H9 (cell line): ENCODE measurements around the gene LAMC3. TPM values are rescaled to one million over a fixed set of nuclear protein-coding genes. Genes with fewer than 3 reads are reported as not detected.

ENCODE experiments used
- DNase-seq: peaks from one replicate; pipeline ENCODE4 v3.0.0-alpha.2; 2017
- H2AFZ ChIP-seq: one replicate; pipeline ENCODE4 v1.6.1; 2013; ENCODE audit warnings: mild to moderate bottlenecking, low read length, control low read depth, moderate library complexity
- H2AK5ac ChIP-seq: 2 replicates; pipeline ENCODE4 v1.6.1; 2013; ENCODE audit warnings: low read length, control low read depth, mixed read lengths; ENCODE audit not compliant: insufficient read length
- H2BK120ac ChIP-seq: one replicate; pipeline ENCODE4 v1.6.1; 2013; ENCODE audit warnings: low read depth, mild to moderate bottlenecking, low read length, control low read depth, inconsistent platforms; ENCODE audit not compliant: poor library complexity, severe bottlenecking
- H2BK12ac ChIP-seq: 2 replicates; pipeline ENCODE4 v1.6.1; 2013; ENCODE audit warnings: low read length, control low read depth, mixed read lengths, low read depth; ENCODE audit not compliant: insufficient read length
- H2BK15ac ChIP-seq: 2 replicates; pipeline ENCODE4 v1.6.1; 2013; ENCODE audit warnings: low read depth, low read length, control low read depth
- H2BK20ac ChIP-seq: one replicate; pipeline ENCODE4 v1.6.1; 2013; ENCODE audit warnings: low read depth, mild to moderate bottlenecking, low read length, control low read depth, inconsistent platforms; ENCODE audit not compliant: poor library complexity, severe bottlenecking
- H2BK5ac ChIP-seq: 2 replicates; pipeline ENCODE4 v1.6.1; 2013; ENCODE audit warnings: low read length, control low read depth, mixed read lengths; ENCODE audit not compliant: insufficient read length
- H3K14ac ChIP-seq: 2 replicates; pipeline ENCODE4 v1.6.1; 2013; ENCODE audit warnings: low read length, control low read depth; ENCODE audit not compliant: insufficient read depth
- H3K18ac ChIP-seq: 2 replicates; pipeline ENCODE4 v1.6.1; 2013; ENCODE audit warnings: low read depth, mild to moderate bottlenecking, mixed read lengths, low read length, control low read depth; ENCODE audit not compliant: insufficient read length
- H3K23ac ChIP-seq: 2 replicates; pipeline ENCODE4 v1.6.1; 2013; ENCODE audit warnings: low read length, control low read depth, mixed read lengths, low read depth; ENCODE audit not compliant: insufficient read length
- H3K23me2 ChIP-seq: 2 replicates; pipeline ENCODE4 v1.6.1; 2013; ENCODE audit warnings: low read depth, mild to moderate bottlenecking, mixed read lengths, low read length, control low read depth; ENCODE audit not compliant: insufficient read length, poor library complexity, severe bottlenecking
- H3K27ac ChIP-seq: 2 replicates; pipeline ENCODE4 v1.5.1; 2013; ENCODE audit warnings: low read length, control low read depth, mixed read lengths, low read depth; ENCODE audit not compliant: insufficient read length
- H3K27me3 ChIP-seq: 2 replicates; pipeline ENCODE4 v1.6.1; 2013; ENCODE audit warnings: low read length, control low read depth, inconsistent platforms; ENCODE audit not compliant: insufficient read depth
- H3K4ac ChIP-seq: 2 replicates; pipeline ENCODE4 v1.6.1; 2013; ENCODE audit warnings: low read depth, mild to moderate bottlenecking, control low read depth, inconsistent platforms, low read length, moderate library complexity
- H3K4me1 ChIP-seq: 2 replicates; pipeline ENCODE4 v1.6.1; 2013; ENCODE audit warnings: low read length, control low read depth, inconsistent platforms; ENCODE audit not compliant: insufficient read depth
- H3K4me2 ChIP-seq: 2 replicates; pipeline ENCODE4 v1.6.1; 2013; ENCODE audit warnings: low read length, control low read depth, mixed read lengths; ENCODE audit not compliant: insufficient read length, insufficient read depth
- H3K56ac ChIP-seq: 2 replicates; pipeline ENCODE4 v1.6.1; 2013; ENCODE audit warnings: low read depth, mild to moderate bottlenecking, mixed read lengths, low read length, control low read depth; ENCODE audit not compliant: insufficient read length
- H3K79me1 ChIP-seq: 2 replicates; pipeline ENCODE4 v1.6.1; 2013; ENCODE audit warnings: low read depth, mild to moderate bottlenecking, moderate library complexity, low read length, control low read depth, inconsistent platforms; ENCODE audit not compliant: insufficient read depth, poor library complexity, severe bottlenecking
- H3K79me2 ChIP-seq: 2 replicates; pipeline ENCODE4 v1.6.1; 2013; ENCODE audit warnings: low read length, control low read depth, inconsistent platforms; ENCODE audit not compliant: insufficient read depth
- H3K9ac ChIP-seq: 2 replicates; pipeline ENCODE4 v1.6.1; 2013; ENCODE audit warnings: low read length, control low read depth, mixed read lengths; ENCODE audit not compliant: insufficient read length; ENCODE audit errors: extremely low read depth
- H3K9me3 ChIP-seq: one replicate; pipeline ENCODE4 v1.6.1; 2013; ENCODE audit warnings: low read depth, low read length, inconsistent platforms; ENCODE audit not compliant: control insufficient read depth
- H3T11ph ChIP-seq: one replicate; pipeline ENCODE4 v1.6.1; 2013; ENCODE audit warnings: mild to moderate bottlenecking, low read length, control low read depth, inconsistent platforms
- H4K20me1 ChIP-seq: one replicate; pipeline ENCODE4 v1.6.1; 2013; ENCODE audit not compliant: control insufficient read depth, insufficient read length, insufficient read depth
- H4K5ac ChIP-seq: 2 replicates; pipeline ENCODE4 v1.6.1; 2013; ENCODE audit warnings: low read depth, mild to moderate bottlenecking, mixed read lengths, low read length, control low read depth; ENCODE audit not compliant: insufficient read length
- H4K8ac ChIP-seq: replicated peaks from 2 replicates; pipeline ENCODE4 v1.6.1; 2013; ENCODE audit warnings: low read length, control low read depth, mixed read lengths, low read depth; ENCODE audit not compliant: insufficient read length
- H4K91ac ChIP-seq: 2 replicates; pipeline ENCODE4 v1.6.1; 2013; ENCODE audit warnings: low read depth, mild to moderate bottlenecking, moderate library complexity, mixed read lengths, low read length, control low read depth; ENCODE audit not compliant: insufficient read length
- H3K27ac Mint-ChIP-seq, 3 experiments: 2 replicates in 2 of 3; 3 replicates in 1 of 3; pipeline ENCODE4 v1.8.0; 2020 to 2021; ENCODE audit warnings: mixed read lengths in 3 of 3, mild to moderate bottlenecking in 1 of 3, moderate library complexity in 1 of 3
- H3K27me3 Mint-ChIP-seq: 2 replicates; pipeline ENCODE4 v1.8.0; 2021; ENCODE audit warnings: low read depth, mild to moderate bottlenecking, moderate library complexity, mixed read lengths
- H3K36me3 Mint-ChIP-seq, 3 experiments: 2 replicates in 2 of 3; 3 replicates in 1 of 3; pipeline ENCODE4 v1.8.0; 2020 to 2021; ENCODE audit warnings: low read depth in 3 of 3, mixed read lengths in 3 of 3; ENCODE audit not compliant: insufficient read depth in 1 of 3
- H3K4me1 Mint-ChIP-seq, 2 experiments: 2 replicates each; pipeline ENCODE4 v1.8.0; 2020; ENCODE audit warnings: mixed read lengths in 2 of 2
- H3K4me3 Mint-ChIP-seq, 2 experiments: 2 replicates in 1 of 2; 3 replicates in 1 of 2; pipeline ENCODE4 v1.8.0; 2020 to 2021; ENCODE audit warnings: mild to moderate bottlenecking in 2 of 2, mixed read lengths in 2 of 2, moderate library complexity in 1 of 2
- H3K9me3 Mint-ChIP-seq, 2 experiments: 2 replicates in 1 of 2; 3 replicates in 1 of 2; pipeline ENCODE4 v1.8.0; 2020; ENCODE audit warnings: mild to moderate bottlenecking in 2 of 2, mixed read lengths in 2 of 2, moderate library complexity in 1 of 2
- CTCF ChIP-seq: fragments of 200-600 bp; sonication (generic); conservative IDR thresholded peaks from 3 replicates; pipeline ENCODE4 v1.8.0; 2021; ENCODE audit warnings: antibody characterized with exemption, mild to moderate bottlenecking
- WGBS: extraction: QIAGEN DNeasy Blood & Tissue Kit; methylation state at CpG from one replicate; pipeline ENCODE4 v1.1.7; 2013; ENCODE audit warnings: missing lambda C conversion rate, low lambda C conversion rate, mixed read lengths; ENCODE audit not compliant: insufficient read length; ENCODE audit errors: extremely low coverage; 5-methylcytosine and 5-hydroxymethylcytosine counted together
- total RNA-seq: library from RNA; stranded (reverse); gene quantifications from 2 replicates; pipeline ENCODE4 v1.2.1, GENCODE V29; 2021

The LAMC3 gene
- total RNA-seq, 1 experiment from 2014 or later: 21.7 TPM

DNA sequence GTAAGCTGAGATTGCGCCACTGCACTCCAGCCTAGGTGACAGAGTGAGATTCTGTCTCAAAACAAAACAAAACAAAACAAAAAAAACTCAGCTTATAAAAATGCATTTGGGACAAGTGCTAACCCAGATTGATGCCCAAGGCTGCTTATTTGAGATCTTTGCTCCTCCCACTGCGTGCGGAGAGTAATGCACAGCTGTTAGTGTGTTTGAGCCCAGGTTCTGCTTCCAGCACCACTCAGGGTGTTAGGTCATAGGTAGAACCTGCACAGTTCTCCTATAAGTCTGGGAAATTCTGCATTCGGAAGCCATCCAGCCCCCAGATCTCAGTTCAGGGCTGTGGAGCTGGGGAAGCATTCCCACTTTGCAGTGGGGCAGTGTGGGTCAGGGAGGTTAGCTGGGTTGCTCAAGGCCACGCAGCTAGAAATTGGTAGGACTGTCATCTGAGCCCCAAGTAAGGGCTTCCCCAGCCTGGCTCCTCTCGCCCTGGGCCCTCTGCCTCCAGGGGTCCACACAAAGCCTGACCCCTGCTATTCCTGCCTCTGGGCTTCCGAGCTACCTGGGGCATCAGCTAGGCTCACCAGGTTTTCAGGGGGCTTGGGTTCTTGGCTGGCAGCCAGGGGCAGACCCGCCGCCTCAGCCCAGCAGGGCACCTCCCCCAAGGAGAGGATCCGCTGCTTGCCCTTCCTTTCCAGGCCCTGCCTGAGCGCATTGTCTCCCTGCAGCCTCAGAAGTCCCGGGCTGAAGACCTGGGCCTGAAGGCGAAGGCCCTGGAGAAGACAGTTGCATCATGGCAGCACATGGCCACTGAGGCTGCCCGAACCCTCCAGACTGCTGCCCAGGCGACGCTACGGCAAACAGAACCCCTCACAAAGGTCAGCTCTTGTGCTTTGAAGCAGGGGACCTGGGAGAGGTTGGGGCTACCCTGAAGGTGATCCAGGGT lies 69.7 kb downstream of the LAMC3 start:
- Histone ChIP-seq H3K23ac (no peak overlapping the region), H3K14ac (no peak overlapping the region)
- no peak for TF ChIP-seq CTCF

More for the DNA sequence above, 69.7 kb downstream of the LAMC3 start:
- H2BK15ac ChIP-seq: no peak overlapping the region
- no peaks in the 10 kb centered on the region for H3K36me3 Mint-ChIP-seq
- no peaks in the 10 kb centered on the region for H3K9me3 ChIP-seq
- no peak for DNase-seq
- H3K56ac ChIP-seq: no peak overlapping the region
- no CpG with 5 or more reads among the region's 17 CpGs for WGBS
- H4K8ac ChIP-seq: no peak overlapping the region
- no peak overlapping the region for H3K4me2 ChIP-seq
- H4K91ac ChIP-seq: no peak overlapping the region
- no peak overlapping the region for H3K4ac ChIP-seq
- H3K23me2 ChIP-seq: no peaks in the 10 kb centered on the region
- no peaks in the 10 kb centered on the region for H3K27me3 ChIP-seq
- 0 out of 4 replicates have a peak, but pooled peaks cover 0 to 2% of the 10 kb centered on the region in 2 experiments for H3K4me1 Mint-ChIP-seq
- no peak overlapping the region for H2AFZ ChIP-seq
- no peaks in the 10 kb centered on the region for H4K20me1 ChIP-seq
- H2BK120ac ChIP-seq: no peak overlapping the region
- no peaks in the 10 kb centered on the region for H3K79me1 ChIP-seq
- no peak overlapping the region for H4K5ac ChIP-seq
- no peak overlapping the region for H2BK20ac ChIP-seq
- no peak overlapping the region for H2AK5ac ChIP-seq
- H3K27ac Mint-ChIP-seq: peak overlapping the region in 1 of 3 experiments; percentile 82; a peak in 1 of 7 replicates
- no peak overlapping the region for H3K4me3 Mint-ChIP-seq
- H3K4me1 ChIP-seq: no peaks in the 10 kb centered on the region
- no peak overlapping the region for H3K27ac ChIP-seq
- H3K18ac ChIP-seq: no peak overlapping the region
- no peaks in the 10 kb centered on the region; a peak in 1 of 5 replicates for H3K9me3 Mint-ChIP-seq
- no peaks in the 10 kb centered on the region; the same call in 1 of the 2 replicates for H3K27me3 Mint-ChIP-seq
- H3T11ph ChIP-seq: no peak overlapping the region
- no peak overlapping the region for H2BK12ac ChIP-seq
- H2BK5ac ChIP-seq: no peak overlapping the region
- H3K9ac ChIP-seq: no peak overlapping the region
- no peaks in the 10 kb centered on the region for H3K79me2 ChIP-seq
